Pancreas (tissue), 10 donors: Measurements from ENCODE around the gene RAMP3. TPM values are rescaled to one million over a fixed set of nuclear protein-coding genes. Genes with fewer than 3 reads are reported as not detected.

ENCODE experiments used
- ATAC-seq, 4 donors: fragments of 200-7000 bp; cut with Tn5 transposase; one replicate each; pipeline versions ENCODE4 v1.8.0 to v1.9.1; 2020; ENCODE audit warnings: mild to moderate bottlenecking in 4 of 4, moderate library complexity in 4 of 4
- DNase-seq, 6 donors: peaks; one replicate each; pipeline ENCODE4 v3.0.0-alpha.2; 2020
- FAIRE-seq: peaks from 2 replicates; lab custom pipeline; 2012; peaks lifted over from hg19 to GRCh38; lab: Jason Lieb, UNC
- H3K27ac ChIP-seq, 4 donors: fragments of 200-600 bp; sonication (generic); 1 replicate in 3 of 4; 2 replicates in 1 of 4; pipeline versions ENCODE4 v1.5.0 to v1.8.0; 2020
- H3K27me3 ChIP-seq, 4 donors: fragments of 200-600 bp; one replicate each; pipeline ENCODE4 v1.8.0; 2021
- H3K36me3 ChIP-seq, 3 donors: fragments of 200-600 bp; sonication (generic) in 1 of 3; one replicate each; pipeline versions ENCODE4 v1.5.0 to v1.8.0; 2020 to 2021
- H3K4me1 ChIP-seq, 3 donors: fragments of 200-600 bp; one replicate each; pipeline ENCODE4 v1.8.0; 2021
- H3K4me3 ChIP-seq, 4 donors: fragments of 200-600 bp; sonication (generic) in 2 of 4; one replicate each; pipeline versions ENCODE4 v1.5.0 to v1.8.0; 2020 to 2021
- H3K9me3 ChIP-seq, 4 donors: fragments of 200-600 bp; one replicate each; pipeline ENCODE4 v1.8.0; 2021
- CTCF ChIP-seq, 4 donors: fragments of 200-600 bp; sonication (generic) in 3 of 4; IDR thresholded peaks; one replicate each; pipeline versions ENCODE4 v1.5.0 to v1.8.0; 2021; ENCODE audit warnings: antibody characterized with exemption in 4 of 4
- WGBS, 2 donors: extraction: QIAGEN DNeasy Blood & Tissue Kit; methylation state at CpG; one replicate each; pipeline ENCODE4 v1.1.7; 2013; 5-methylcytosine and 5-hydroxymethylcytosine counted together
- intact Hi-C, 3 donors: fragments of 100-400 bp; cut with DNase I; formaldehyde crosslinking; loops; one replicate each; pipeline versions ENCODE4 v1.11.1 to v1.14.2; 2022
- polyA plus RNA-seq, 2 donors: library from polyadenylated mRNA; stranded (reverse); fragments of 200-250 nt; gene quantifications; one replicate each; pipeline ENCODE4 v1.2.3, GENCODE V29; 2013
- total RNA-seq, 6 donors: library from RNA; stranded (reverse); fragmentation: NEBNext Ultra II Directional in 4 of 6; extraction: Animal tissue kit (Norgen Biotek cat#: 25700) in 4 of 6; gene quantifications; one replicate each; pipeline versions ENCODE4 v1.2.1 to v1.2.4, GENCODE V29; 2021 to 2023
- donor health status: healthy with polysubstance abuse.
- donor health status: DM: no; HTN: no; CAD: no; lungs with moderate emphysema.
- donor health status: DM: no; HTN: no; CAD: no.
- donor health status: control.
- donor health status: control.
- donor health status: Bipolar disorder and iron deficiency.
- donor health status: DM: yes; HTN: yes; CAD: no.
- donor health status: DM: no; HTN: no; CAD: no.
- donor health status: DM: no; HTN: no; CAD: no.
- donor health status: DM: yes; HTN: yes; CAD: no.

Gene RAMP3
- total and polyA plus RNA-seq, 8 donors = 4.1 to 41.1 (median 7.2) TPM

- 76 to 87% methylated on average over 9 of the region's 9 CpGs for WGBS, 2 donors
- no peak for TF ChIP-seq CTCF (IDR thresholded peaks at IDR 0.05)
- H3K4me1 ChIP-seq = no peaks in the 10 kb centered on the region
- DNase-seq (peak in 1 of 6 donors; percentile 35), FAIRE-seq (no peak), ATAC-seq (no peak)
- no peaks in the 10 kb centered on the region for H3K36me3 ChIP-seq
- H3K27ac ChIP-seq = no peak overlapping the region
- H3K4me3 ChIP-seq = no peak overlapping the region
- no peaks in the 10 kb centered on the region for H3K9me3 ChIP-seq
- no peaks in the 10 kb centered on the region for H3K27me3 ChIP-seq
- intact Hi-C loops = loop anchor here in 2 of 3 donors (5.0 to 10.0 kb wide), 3 partner anchors 99 to 709 kb away; no protein-coding TSS in a partner anchor
Observed at GRCh38 chr7:45155357-45155900, 2.2 kb upstream of the RAMP3 start.

GRCh38 chr7:45155941-45156340, 1.6 kb upstream of the RAMP3 start:
- no peak for DNase-seq
- Histone ChIP-seq H3K36me3 (no peaks in the 10 kb centered on the region), H3K4me3 (no peak overlapping the region), H3K27me3 (no peaks in the 10 kb centered on the region), H3K9me3 (no peaks in the 10 kb centered on the region), H3K27ac (no peak overlapping the region), H3K4me1 (no peaks in the 10 kb centered on the region)
- 80 to 88% methylated on average over 4 of the region's 4 CpGs for WGBS, 2 donors
- ATAC-seq = no peak
- no peak for TF ChIP-seq CTCF (IDR thresholded peaks at IDR 0.05)
- intact Hi-C loops = loop anchor here in 2 of 3 donors (5.0 to 10.0 kb wide), 3 partner anchors 99 to 709 kb away; no protein-coding TSS in a partner anchor
- no peak for FAIRE-seq

GRCh38 chr7:45156516-45157272, 897 bp upstream of the RAMP3 start:
- no peak for FAIRE-seq
- no peak for DNase-seq
- H3K27ac ChIP-seq = no peak overlapping the region
- no peaks in the 10 kb centered on the region for H3K36me3 ChIP-seq
- no peaks in the 10 kb centered on the region for H3K27me3 ChIP-seq
- WGBS, 2 donors = 85 to 86% methylated on average over 8 of the region's 8 CpGs
- ATAC-seq = no peak
- no peaks in the 10 kb centered on the region for H3K4me1 ChIP-seq
- no peak overlapping the region for H3K4me3 ChIP-seq
- intact Hi-C loops = loop anchor here in 2 of 3 donors (5.0 to 10.0 kb wide), 3 partner anchors 98 to 708 kb away; no protein-coding TSS in a partner anchor
- TF ChIP-seq CTCF (IDR thresholded peaks at IDR 0.05) = no peak
- no peaks in the 10 kb centered on the region for H3K9me3 ChIP-seq

- Histone ChIP-seq H3K27me3 (no peaks in the 10 kb centered on the region), H3K36me3 (no peaks in the 10 kb centered on the region), H3K9me3 (no peaks in the 10 kb centered on the region), H3K4me1 (no peaks in the 10 kb centered on the region), H3K27ac (no peak overlapping the region), H3K4me3 (peak overlapping the region in 1 of 4 donors; percentile 29)
- FAIRE-seq = no peak
- intact Hi-C loops = loop anchor here in 2 of 3 donors (5.0 to 10.0 kb wide), 3 partner anchors 98 to 708 kb away; no protein-coding TSS in a partner anchor
- ATAC-seq = no peak
- WGBS, 2 donors = 17% methylated on average over 14 of the region's 14 CpGs
- no peak for DNase-seq
- no peak for TF ChIP-seq CTCF (IDR thresholded peaks at IDR 0.05)
Observed at GRCh38 chr7:45157286-45157652, 322 bp upstream of the RAMP3 start.
